Transverse colon (tissue), 3 donors: ENCODE measurements around the gene ACSS2.

Source experiments
- CTCF ChIP-seq, 5 experiments: fragments of 200-600 bp in 3 of 5; fragments of 450-650 bp in 2 of 5; sonication (generic) in 3 of 5; IDR thresholded peaks; 1 replicate in 2 of 5; 2 replicates in 3 of 5; pipeline ENCODE4 v1.5.1; 2016 to 2017; ENCODE audit warnings: antibody characterized with exemption in 5 of 5, inconsistent platforms in 3 of 5, mild to moderate bottlenecking in 2 of 5, moderate library complexity in 1 of 5
- POLR2A ChIP-seq: fragments of 450-650 bp; IDR thresholded peaks from one replicate; pipeline ENCODE4 v1.6.1; 2016; ENCODE audit warnings: antibody characterized with exemption, mild to moderate bottlenecking, moderate library complexity

- no peak for TF ChIP-seq CTCF (IDR thresholded peaks at IDR 0.05)
- TF ChIP-seq POLR2A = no peak
Measured at GRCh38 chr20:34892671-34893070, 16.3 kb downstream of the ACSS2 start.
